AG10803 (cell line): Measurements from ENCODE around the gene TBCD.
"Not testable (repeated sequence)": the region's sequence is repeated elsewhere in the genome, so short reads cannot be mapped to it uniquely, and the experiment has no call there.

Source experiments
- DNase-seq: peaks from one replicate; pipeline ENCODE4 v3.0.0; 2010; ENCODE audit warnings: low read depth
- H3K4me3 ChIP-seq: 2 replicates; pipeline ENCODE4 v1.5.1; 2011; ENCODE audit warnings: mild to moderate bottlenecking, low read length, control low read depth
- CTCF ChIP-seq: conservative IDR thresholded peaks from 2 replicates; pipeline ENCODE4 v1.5.1; 2011; ENCODE audit warnings: mild to moderate bottlenecking, low read length, control low read depth, inconsistent platforms

Gene TBCD

GRCh38 chr17:82754297-82755208 is 2.7 kb downstream of the TBCD start:
- no peak overlapping the region for H3K4me3 ChIP-seq
- TF ChIP-seq CTCF: no peak
- no peak for DNase-seq

- TF ChIP-seq CTCF: no peak
- no peak overlapping the region for H3K4me3 ChIP-seq
- DNase-seq: no peak
These were observed 4.3 kb downstream of the TBCD start for GRCh38 chr17:82756166-82756565.

DNA sequence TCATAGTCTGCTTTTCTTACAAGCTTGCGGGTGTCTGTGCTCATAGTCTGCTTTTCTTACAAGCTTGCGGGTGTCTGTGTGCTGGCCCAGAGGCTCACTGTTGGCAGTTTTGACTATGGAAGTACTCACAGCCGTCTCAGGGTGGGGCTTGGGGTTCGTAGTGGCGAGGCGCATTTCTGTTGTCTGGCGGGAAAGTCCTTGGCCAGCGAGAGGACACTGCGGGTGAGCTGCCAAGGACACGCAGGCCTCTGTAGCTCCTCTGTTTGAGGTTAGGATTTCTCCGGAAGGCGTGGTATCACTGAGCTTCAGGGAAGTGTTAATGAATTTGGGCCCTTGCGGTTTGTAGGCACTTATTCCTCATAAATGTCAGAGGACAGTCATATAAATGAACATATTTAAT is 13.5 kb downstream of the TBCD start:
- DNase-seq: no peak
- no peak overlapping the region for H3K4me3 ChIP-seq
- no peak for TF ChIP-seq CTCF

DNA sequence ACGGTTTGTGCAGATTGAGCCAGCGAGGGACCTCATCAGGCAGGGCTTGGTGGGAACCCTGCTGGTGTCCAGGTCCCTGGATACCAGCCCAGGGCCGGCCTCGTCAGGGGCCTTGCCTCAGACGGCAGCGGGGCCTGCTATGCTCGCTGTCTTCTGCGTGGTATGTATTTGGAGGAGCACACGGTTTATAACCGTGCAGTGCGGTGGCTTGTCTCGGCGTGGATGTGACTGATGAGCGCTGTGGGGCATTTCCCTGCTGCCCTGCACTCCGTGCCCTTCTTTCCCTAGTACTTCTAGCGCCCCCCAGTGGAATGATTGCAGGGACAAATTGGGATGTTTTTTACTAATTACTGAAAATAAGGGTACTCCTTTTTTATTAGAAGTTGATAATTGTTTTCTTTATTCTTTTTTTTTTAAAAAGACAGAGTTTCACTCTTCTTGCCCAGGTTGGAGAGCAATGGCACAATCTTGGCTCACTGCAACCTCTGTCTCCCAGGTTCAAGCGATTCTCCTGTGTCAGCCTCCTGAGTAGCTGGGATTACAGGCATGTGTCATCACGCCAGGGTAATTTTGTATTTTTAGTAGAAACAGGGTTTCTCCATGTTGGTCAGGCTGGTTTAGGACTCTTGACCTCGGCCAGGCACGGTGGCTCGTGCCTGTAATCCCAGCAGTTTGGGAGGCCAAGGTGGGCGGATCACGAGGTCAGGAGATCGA is 15.3 kb downstream of the TBCD start:
- no peak overlapping the region for H3K4me3 ChIP-seq
- peak; percentile 42 for DNase-seq
- TF ChIP-seq CTCF: peak; percentile 63

DNA sequence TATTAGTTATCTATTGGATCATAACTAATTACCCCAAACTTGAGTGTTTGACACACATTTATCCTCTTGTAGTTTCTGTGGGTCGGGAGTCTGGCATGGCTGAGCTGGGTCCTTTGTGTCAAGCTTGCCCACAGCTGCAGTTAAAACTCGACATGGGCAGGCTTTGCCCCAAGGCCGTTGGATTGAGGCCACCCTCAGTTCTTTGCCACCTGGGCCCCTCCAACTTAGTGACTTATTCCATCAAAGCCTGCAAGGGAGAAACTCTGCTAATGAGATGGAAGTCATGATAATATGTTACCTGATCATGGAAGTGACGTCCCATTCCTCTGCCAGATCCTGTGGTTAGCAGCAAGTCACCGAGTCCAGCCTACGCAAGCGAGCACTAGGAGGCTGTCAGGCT is 17.2 kb downstream of the TBCD start:
- no peak for DNase-seq
- no peak for TF ChIP-seq CTCF
- no peak overlapping the region for H3K4me3 ChIP-seq

GRCh38 chr17:82772026-82772425 is 20.2 kb downstream of the TBCD start:
- no peak overlapping the region for H3K4me3 ChIP-seq
- TF ChIP-seq CTCF: no peak
- peak; percentile 87 for DNase-seq

DNA sequence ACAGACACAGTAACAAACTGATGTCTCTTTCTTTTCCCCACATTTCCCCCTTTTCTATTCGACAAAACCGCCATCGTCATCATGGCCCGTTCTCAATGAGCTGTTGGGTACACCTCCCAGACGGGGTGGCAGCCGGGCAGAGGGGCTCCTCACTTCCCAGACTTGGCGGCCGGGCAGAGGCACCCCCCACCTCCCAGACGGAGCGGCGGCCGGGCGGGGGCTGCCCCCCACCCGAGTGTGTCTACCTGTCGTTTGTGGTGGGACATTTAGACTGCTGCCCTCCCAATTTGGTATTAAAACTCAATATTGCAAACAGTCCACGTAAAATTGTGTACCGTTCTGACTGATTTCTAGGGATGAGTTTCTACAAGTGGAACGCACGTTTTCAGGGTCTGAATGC is 22.6 kb downstream of the TBCD start:
- not testable (repeated sequence) for H3K4me3 ChIP-seq, DNase-seq
